T-helper 2 cell (primary cell): ENCODE measurements around the gene MS4A18.

Experiments
- DNase-seq, 5 experiments: peaks; one replicate each; pipeline versions ENCODE4 v3.0.0 to v3.0.0-alpha.2; 2012 to 2022

MS4A18 gene

GRCh38 chr11:60790726-60791125 is 66.2 kb downstream of the MS4A18 start:
- no peak for DNase-seq

GRCh38 chr11:60791153-60791933 is 66.8 kb downstream of the MS4A18 start:
- DNase-seq = no peak

GRCh38 chr11:60792521-60792920 is 68.0 kb downstream of the MS4A18 start:
- DNase-seq = no peak
